Measurements from ENCODE around the gene IFT57. TPM values are rescaled to one million over a fixed set of nuclear protein-coding genes. Genes with fewer than 3 reads are reported as not detected.
A peak's percentile ranks its signal among the peaks of the same experiment; 100 is the strongest.

The IFT57 gene
- total RNA-seq, 1 donor from 2014 or later = 128 TPM

GRCh38 chr3:108223928-108224327 is 1.7 kb upstream of the IFT57 start:
- TF ChIP-seq CTCF (IDR thresholded peaks at IDR 0.05) = no peak
- ATAC-seq (no peak), DNase-seq (no peak)
- Histone ChIP-seq H3K27ac (peak overlapping the region; percentile 94), H3K27me3 (ENCODE audit: low read depth) (no peaks in the 10 kb centered on the region), H3K9me3 (no peaks in the 10 kb centered on the region), H3K4me3 (no peak overlapping the region), H3K36me3 (no peaks in the 10 kb centered on the region), H3K4me1 (peaks cover 36% of the 10 kb centered on the region)
- intact Hi-C loops (cut with DNase I) = no loop called here

- peaks cover 45% of the 10 kb centered on the region for H3K4me1 ChIP-seq
- ATAC-seq (peak in 1 of 2 donors; percentile 7), DNase-seq (no peak)
- H3K27ac ChIP-seq = peak overlapping the region; percentile 94
- H3K4me3 ChIP-seq = peak overlapping the region; percentile 89
- no peaks in the 10 kb centered on the region for H3K9me3 ChIP-seq
- H3K36me3 ChIP-seq = peaks cover 3% of the 10 kb centered on the region
- no peaks in the 10 kb centered on the region for H3K27me3 ChIP-seq (ENCODE audit: low read depth)
- intact Hi-C loops (cut with DNase I) = no loop called here
- no peak for TF ChIP-seq CTCF (IDR thresholded peaks at IDR 0.05)
These were observed 785 bp upstream of the IFT57 start for GRCh38 chr3:108222853-108223565.

GRCh38 chr3:108221393-108221792 is 831 bp downstream of the IFT57 start:
- ATAC-seq = no peak
- peak overlapping the region; percentile 89 for H3K4me3 ChIP-seq
- no peaks in the 10 kb centered on the region for H3K9me3 ChIP-seq
- H3K27me3 ChIP-seq (ENCODE audit: low read depth) = no peaks in the 10 kb centered on the region
- no peak for DNase-seq
- TF ChIP-seq CTCF (IDR thresholded peaks at IDR 0.05) = no peak
- H3K27ac ChIP-seq = peak overlapping the region; percentile 94
- intact Hi-C loops (cut with DNase I) = no loop called here
- H3K36me3 ChIP-seq = peaks cover 5% of the 10 kb centered on the region
- peaks cover 49% of the 10 kb centered on the region for H3K4me1 ChIP-seq

GRCh38 chr3:108219336-108219735 is 2.9 kb downstream of the IFT57 start:
- Histone ChIP-seq H3K4me3 (peak overlapping the region; percentile 89), H3K27ac (peak overlapping the region; percentile 5), H3K36me3 (peaks cover 5% of the 10 kb centered on the region), H3K27me3 (ENCODE audit: low read depth) (no peaks in the 10 kb centered on the region), H3K4me1 (peaks cover 62% of the 10 kb centered on the region), H3K9me3 (no peaks in the 10 kb centered on the region)
- intact Hi-C loops (cut with DNase I) = no loop called here
- TF ChIP-seq CTCF (IDR thresholded peaks at IDR 0.05) = no peak
- DNase-seq (no peak), ATAC-seq (no peak)

- no peak for ATAC-seq
These were observed 3.4 kb downstream of the IFT57 start for GRCh38 chr3:108218811-108219210.

More at GRCh38 chr3:108218811-108219210, 3.4 kb downstream of the IFT57 start:
- H3K4me3 ChIP-seq = peak overlapping the region; percentile 89
- no peak for TF ChIP-seq CTCF (IDR thresholded peaks at IDR 0.05)
- H3K36me3 ChIP-seq = peaks cover 5% of the 10 kb centered on the region
- intact Hi-C loops (cut with DNase I) = no loop called here
- no peak overlapping the region for H3K27ac ChIP-seq
- peaks cover 57% of the 10 kb centered on the region for H3K4me1 ChIP-seq
- DNase-seq = no peak
- H3K27me3 ChIP-seq (ENCODE audit: low read depth) = no peaks in the 10 kb centered on the region
- H3K9me3 ChIP-seq = no peaks in the 10 kb centered on the region
